HG03025 (cell line): Measurements from ENCODE around the gene BCAT1.
"Not testable (repeated sequence)": the region's sequence is repeated elsewhere in the genome, so short reads cannot be mapped to it uniquely, and the experiment has no call there.

ENCODE experiments used
- ATAC-seq: cut with Tn5 transposase; IDR thresholded peaks from one replicate; pipeline ENCODE4 v1.9.1; 2021; ENCODE audit warnings: mild to moderate bottlenecking, moderate library complexity; ENCODE audit not compliant: unreplicated experiment, low FRiP score

Gene BCAT1

GRCh38 chr12:24864796-24865125 lies 84.1 kb downstream of the BCAT1 start:
- ATAC-seq, result no peak

GRCh38 chr12:24861766-24862540 lies 86.9 kb downstream of the BCAT1 start:
- peak; percentile 93 for ATAC-seq

- no peak for ATAC-seq
These were observed 88.4 kb downstream of the BCAT1 start for GRCh38 chr12:24860546-24860945.

GRCh38 chr12:24856541-24856940 lies 92.4 kb downstream of the BCAT1 start:
- ATAC-seq, result no peak

- no peak for ATAC-seq
These were observed 94.0 kb downstream of the BCAT1 start for GRCh38 chr12:24854908-24855307.

GRCh38 chr12:24854017-24854416 lies 94.9 kb downstream of the BCAT1 start:
- no peak for ATAC-seq

GRCh38 chr12:24853588-24853987 lies 95.3 kb downstream of the BCAT1 start:
- ATAC-seq, result no peak

GRCh38 chr12:24853094-24853493 lies 95.8 kb downstream of the BCAT1 start:
- no peak for ATAC-seq

- ATAC-seq, result no peak
These were observed 96.5 kb downstream of the BCAT1 start for GRCh38 chr12:24852420-24852819.

- not testable (repeated sequence) for ATAC-seq
These were observed 97.0 kb downstream of the BCAT1 start for GRCh38 chr12:24851883-24852282.

GRCh38 chr12:24851341-24851740 lies 97.6 kb downstream of the BCAT1 start:
- ATAC-seq, result no peak

- ATAC-seq, result no peak
These were observed 98.4 kb downstream of the BCAT1 start for GRCh38 chr12:24850496-24850895.

- no peak for ATAC-seq
These were observed 99.9 kb downstream of the BCAT1 start for GRCh38 chr12:24848941-24849477.

GRCh38 chr12:24846689-24847088 lies 102.2 kb downstream of the BCAT1 start:
- no peak for ATAC-seq

GRCh38 chr12:24845615-24846014 lies 103.3 kb downstream of the BCAT1 start:
- no peak for ATAC-seq

- ATAC-seq, result no peak
These were observed 108.7 kb downstream of the BCAT1 start for GRCh38 chr12:24840046-24840800.

GRCh38 chr12:24839268-24839791 lies 109.6 kb downstream of the BCAT1 start:
- ATAC-seq, result peak; percentile 70

- peak; percentile 47 for ATAC-seq
These were observed 110.4 kb downstream of the BCAT1 start for GRCh38 chr12:24838531-24838950.

GRCh38 chr12:24835377-24835776 lies 113.5 kb downstream of the BCAT1 start:
- no peak for ATAC-seq

- ATAC-seq, result no peak
These were observed 115.4 kb downstream of the BCAT1 start for GRCh38 chr12:24833513-24833912.

GRCh38 chr12:24823808-24824515 lies 124.9 kb downstream of the BCAT1 start:
- ATAC-seq, result no peak
